ENCODE data around the gene GFY.
"Not testable (repeated sequence)": the region's sequence is repeated elsewhere in the genome, so short reads cannot be mapped to it uniquely, and the experiment has no call there.

The GFY gene

DNA sequence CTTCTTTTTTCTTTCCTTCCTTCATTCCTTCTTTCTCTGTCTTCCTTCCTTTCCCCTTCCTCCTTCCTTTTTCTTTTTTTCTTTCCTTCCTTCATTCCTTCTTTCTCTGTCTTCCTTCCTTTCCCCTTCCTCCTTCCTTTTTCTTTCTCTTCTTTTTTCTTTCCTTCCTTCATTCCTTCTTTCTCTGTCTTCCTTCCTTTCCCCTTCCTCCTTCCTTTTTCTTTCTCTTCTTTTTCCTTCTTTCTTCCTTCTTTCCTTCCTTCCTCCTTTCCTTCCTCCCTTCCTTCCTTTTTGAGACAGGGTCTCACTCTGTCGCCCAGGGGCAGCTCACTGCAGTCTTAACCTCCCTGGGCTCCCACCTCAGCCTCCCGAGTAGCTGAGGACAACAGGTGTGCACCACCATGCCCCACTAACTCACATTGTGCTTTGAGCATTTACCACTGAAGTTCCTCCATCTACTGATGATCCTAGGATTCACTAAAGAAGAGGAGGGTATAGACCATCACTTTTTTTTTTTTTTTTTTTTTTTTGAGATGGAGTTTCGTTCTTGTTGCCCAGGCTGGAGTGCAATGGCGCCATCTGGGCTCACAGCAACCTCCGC is 19.0 kb downstream of the GFY start:
- DNase-seq = peak; percentile 27

DNA sequence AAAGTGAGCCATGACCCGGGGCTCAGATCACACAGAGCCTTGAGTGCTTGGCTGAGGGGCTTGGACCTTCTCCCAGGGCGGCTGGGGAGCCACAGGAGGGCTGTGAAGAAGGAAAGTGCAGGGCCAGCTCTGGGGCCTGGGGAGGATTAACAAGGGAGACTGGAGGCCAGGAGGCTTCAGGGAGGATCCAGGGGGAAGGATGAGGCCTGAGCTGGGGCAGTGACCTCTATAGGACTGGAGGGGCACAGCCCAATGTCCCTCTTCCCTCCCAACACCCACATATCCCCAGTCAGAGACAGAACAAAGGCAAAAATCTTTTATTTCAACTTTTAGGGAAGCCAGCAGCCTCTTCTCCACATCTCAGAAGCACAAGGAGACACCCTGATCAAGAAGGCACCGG is 20.8 kb downstream of the GFY start:
- DNase-seq = no peak

DNA sequence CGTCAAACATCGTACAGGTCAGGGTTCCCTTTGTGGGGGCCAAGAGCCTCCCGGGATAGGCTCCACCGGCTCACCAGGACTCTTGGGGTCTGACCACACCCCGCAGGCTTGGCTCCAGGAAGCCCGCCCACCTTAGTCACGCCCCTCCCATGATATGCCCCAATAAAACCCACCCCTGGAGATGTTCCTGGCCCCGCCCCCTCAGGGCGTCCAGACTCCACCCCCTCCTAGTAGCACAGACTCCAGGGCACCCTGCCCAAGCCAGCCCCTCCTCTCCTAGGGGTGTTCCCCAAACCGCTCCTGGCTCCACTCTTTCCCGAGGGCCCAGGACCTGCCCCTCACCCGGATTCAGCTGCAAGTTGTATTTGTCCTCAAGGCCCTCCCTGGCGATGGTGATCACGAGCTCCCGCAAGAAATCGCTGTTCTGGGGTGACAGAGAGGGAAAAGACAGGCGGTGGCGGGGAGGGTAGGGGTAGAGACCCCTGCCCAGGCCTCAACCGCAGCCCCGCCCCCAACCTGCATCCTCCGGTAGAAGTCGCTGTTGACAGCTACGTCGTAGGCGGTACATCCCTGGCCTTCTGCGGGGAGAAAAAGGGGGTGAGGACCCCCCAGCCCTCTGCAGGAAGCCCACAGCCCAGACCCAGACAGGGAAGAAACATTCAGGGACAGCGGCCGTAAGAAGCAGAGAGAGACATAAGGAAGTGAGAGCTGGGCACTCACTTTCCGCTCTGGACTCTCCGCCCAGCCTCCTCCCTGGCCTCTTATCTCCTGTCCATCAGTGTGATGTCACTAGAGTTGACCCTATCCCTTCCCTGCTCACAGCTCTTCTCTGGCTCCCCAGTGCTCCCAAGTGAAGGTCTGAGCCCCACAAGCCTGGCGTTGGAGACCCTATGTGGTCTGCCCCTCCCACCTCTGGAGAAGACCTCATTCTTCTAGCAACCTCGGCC is 22.6 kb downstream of the GFY start:
- DNase-seq = no peak

DNA sequence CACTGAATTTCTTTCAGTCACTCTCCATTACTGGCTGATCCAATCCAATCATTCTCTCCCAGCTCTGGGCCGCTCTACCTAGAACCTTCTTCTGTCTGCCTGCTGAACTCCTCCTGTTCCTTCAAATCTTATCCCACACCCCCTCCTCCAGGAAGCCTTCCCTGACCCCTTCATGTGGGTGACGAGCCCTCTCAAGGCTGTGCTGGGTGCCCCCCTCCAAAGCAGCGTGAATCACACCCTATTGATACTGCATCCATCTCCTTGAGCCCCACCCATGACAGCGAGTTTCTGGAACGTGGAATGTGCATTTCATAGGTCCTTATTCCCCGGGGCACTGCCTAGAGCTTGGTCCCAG is 23.2 kb downstream of the GFY start:
- DNase-seq = no peak

DNA sequence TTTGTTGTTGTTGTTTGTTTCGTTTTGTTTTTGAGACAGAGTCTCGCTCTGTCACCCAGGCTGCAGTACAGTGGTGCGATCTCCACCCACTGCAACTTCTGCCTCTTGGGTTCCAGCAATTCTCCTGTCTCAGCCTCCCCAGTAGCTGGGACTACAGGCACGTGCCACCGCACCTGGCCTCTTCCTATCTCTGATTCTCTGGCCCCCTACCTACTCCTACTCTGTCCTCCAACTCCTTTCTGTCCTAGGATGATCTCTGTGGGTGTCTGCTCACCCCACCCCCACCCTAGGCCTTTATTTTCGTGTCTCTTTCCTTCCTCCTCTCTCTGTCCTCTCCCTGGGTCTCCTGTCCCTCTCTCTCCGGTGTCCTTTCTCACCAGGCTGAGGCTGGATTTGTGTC is 25.2 kb downstream of the GFY start:
- no peak for DNase-seq

DNA sequence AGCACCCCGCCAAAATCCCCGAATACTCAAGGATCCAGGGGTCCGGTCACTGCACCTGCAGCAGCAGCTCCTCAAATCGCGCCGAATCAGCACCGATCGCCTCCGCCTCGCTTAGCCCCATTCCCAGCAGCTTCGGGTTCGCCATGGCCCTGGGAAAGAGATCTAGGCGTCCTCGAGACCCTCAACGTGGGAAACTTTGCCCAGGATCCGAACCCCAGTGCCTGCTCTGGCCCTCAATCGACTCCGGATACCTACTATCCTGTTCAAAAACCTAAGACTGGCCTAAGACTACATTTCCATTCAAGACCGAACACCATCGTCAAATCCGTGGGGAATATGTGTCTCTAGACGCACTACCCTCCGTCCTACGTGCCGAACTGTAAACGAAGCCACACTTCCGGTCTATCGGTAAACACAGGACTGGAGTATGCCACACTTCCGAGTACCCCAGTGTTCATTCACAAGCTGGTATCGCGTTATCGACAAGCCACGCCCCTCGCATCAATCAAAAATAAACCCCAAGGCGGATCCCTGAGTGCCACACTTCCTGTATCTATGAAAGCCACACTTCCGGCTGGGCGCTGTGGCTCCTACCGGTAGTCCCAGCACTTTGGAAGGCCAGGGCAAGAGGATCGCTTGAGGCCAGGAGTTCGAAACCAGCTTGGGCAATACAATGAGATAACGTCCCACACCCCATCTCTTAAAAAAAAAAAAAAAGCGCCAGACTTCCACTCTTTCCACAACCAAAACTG is 26.4 kb downstream of the GFY start, which contains the start of gene PIH1D1:
Gene PIH1D1 (minus strand): TSS at position 385 of the 752 bp plus-strand sequence. CDS start 240 bp downstream, at position 145.
- DNase-seq = peak; percentile 100

DNA sequence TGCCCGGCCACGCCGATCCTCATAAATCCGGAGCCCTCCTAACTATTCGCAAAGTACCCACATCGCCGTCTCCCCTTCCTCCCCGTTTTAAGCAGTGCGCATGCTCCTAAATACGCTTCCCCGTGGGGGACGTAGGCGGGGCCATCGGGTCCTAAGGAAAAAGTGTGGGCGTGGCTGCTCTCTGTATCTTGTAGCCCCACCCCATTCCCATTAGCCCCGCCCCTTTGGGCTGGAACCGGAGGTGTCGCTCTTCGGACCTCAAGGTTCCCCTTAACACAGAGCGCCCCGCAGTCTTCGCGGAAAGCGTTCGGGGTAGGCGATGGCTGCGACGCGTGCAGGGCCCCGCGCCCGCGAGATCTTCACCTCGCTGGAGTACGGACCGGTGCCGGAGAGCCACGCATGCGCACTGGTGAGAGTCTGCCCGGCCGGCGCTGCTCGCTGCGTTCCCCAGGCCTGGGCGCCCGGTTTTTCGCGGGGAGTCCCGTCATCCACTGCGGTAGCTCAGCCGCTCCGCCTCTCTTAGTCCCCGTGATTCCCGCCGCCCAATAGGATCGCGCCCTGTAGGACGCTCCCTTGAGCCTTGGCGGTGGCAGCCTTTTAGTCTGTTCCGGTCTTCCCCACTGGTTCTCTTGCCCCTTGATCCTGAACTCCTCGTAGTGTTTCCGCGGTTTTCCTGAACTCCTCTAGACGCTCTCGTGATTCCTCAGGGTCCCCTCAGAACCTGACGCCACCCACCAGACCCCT is 28.0 kb downstream of the GFY start, which contains the start of gene ALDH16A1:
Gene ALDH16A1 (plus strand): TSS at position 213 of the 744 bp plus-strand sequence. CDS start 107 bp downstream, at position 320.
- peak; percentile 98 for DNase-seq

DNA sequence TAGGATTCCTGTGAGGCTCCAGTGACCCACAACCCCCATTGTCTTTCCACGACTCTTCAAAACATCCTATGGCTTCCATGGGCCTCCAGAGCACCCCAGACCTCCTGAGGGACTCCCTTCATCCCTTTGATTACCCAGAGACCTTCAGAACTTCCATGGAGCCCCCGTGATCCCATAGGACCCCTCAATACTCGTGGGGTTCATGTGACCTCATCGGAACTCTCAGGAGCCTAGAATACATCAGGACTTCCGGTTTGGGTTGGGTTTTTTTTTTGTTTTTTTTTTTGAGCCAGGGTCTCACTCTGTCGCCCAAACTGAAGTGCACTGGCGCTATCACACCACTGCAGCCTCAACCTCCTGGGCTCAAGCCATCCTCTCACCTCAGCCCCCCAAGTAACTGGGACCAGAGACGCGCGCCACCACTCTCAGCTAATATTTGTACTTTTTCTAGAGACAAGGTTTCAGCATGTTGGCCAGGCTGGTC is 28.6 kb downstream of the GFY start:
- peak; percentile 64 for DNase-seq

DNA sequence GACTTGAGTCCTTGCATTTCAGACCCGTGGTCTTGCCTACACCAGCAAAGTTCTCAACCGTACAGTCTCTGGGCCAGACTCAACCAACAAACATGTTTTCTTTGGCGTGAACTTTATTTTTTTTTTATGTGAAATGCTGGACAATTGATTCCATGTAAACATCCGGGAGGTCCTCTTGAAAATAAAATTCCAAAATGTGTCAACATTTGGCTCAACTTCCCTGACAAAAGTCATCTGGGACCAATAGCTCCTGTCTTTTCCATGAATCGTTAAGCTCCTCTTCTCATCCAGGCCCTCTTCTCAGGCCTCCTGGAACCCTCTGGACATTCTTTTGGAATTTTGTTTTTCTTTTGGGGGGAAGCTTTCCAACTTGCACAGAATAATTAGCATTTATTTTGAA is 30.6 kb downstream of the GFY start:
- no peak for DNase-seq

DNA sequence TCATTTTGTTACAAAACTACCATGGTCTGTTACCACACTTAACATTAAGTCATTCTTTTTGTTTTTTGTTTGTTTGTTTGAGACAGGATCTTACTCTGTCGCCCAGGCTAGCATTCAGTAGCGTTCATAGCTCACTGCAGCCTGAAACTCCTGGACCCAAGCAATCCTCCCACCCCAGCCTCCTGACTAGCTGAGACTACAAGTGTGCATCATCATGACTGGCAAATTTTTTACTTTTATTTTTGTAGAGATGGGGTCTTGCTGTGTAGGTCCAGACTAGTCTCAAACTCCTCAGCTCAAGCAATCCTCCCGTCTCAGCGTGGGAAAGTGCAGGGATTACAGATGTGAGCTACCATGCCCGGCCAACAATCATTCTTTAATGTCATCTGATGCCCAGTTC is 31.1 kb downstream of the GFY start:
- DNase-seq = no peak

DNA sequence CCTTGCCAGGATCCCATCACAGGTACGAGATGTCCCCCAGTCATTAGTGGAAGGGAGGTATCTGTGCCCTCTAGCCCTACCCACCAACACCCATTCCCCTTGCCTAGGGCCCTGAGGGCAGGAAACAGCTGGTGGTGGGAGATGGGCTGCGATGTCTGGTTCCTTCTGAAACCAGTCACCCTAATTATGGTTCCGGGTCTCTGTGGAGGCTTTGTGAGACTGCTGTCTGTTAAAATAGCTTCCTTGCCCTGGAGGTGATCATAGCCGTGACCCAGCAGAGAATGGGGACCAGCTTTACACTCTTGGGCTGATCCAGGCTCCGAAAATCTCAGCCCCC is 33.3 kb downstream of the GFY start:
- no peak for DNase-seq

DNA sequence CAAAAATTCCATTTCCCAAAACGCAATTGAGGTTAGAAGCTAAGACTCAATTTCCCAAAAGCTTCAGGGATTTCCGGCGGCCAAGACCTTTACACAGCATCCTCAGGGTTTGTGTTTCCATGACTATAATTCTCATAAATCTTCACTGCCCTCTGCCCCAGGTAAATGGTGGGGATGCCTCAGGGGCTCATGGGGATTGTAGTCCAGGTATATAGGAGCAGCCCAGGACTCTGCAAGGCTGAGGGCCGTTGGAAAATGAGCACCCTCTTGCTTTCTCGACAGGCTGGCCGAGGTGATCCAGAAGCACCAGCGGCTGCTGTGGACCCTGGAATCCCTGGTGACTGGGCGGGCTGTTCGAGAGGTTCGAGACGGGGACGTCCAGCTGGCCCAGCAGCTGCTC is 34.2 kb downstream of the GFY start:
- DNase-seq = no peak

DNA sequence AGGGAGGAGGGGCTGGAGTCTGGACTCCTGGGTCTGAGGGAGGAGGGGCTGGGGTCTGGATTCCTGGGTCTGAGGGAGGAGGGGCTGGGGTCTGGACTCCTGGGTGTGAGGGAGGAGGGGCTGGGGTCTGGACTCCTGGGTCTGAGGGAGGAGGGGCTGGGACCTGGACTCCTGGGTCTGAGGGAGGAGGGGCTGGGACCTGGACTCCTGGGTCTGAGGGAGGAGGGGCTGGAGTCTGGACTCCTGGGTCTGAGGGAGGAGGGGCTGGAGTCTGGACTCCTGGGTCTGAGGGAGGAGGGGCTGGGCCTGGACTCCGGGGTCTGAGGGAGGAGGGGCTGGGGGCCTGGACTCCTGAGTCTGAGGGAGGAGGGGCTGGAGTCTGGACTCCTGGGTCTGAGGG is 35.9 kb downstream of the GFY start:
- not testable (repeated sequence) for DNase-seq

DNA sequence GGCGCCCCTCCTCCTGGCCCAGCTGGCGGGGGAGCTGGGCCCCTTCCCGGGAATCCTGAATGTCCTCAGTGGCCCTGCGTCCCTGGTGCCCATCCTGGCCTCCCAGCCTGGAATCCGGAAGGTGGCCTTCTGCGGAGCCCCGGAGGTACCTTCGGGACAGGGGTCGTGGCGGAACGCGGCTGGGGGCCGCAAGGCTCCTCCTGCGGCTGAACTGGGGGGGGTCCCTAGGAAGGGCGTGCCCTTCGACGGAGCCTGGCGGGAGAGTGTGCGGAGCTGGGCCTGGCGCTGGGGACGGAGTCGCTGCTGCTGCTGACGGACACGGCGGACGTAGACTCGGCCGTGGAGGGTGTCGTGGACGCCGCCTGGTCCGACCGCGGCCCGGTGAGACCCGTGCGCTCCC is 36.5 kb downstream of the GFY start:
- DNase-seq = no peak

DNA sequence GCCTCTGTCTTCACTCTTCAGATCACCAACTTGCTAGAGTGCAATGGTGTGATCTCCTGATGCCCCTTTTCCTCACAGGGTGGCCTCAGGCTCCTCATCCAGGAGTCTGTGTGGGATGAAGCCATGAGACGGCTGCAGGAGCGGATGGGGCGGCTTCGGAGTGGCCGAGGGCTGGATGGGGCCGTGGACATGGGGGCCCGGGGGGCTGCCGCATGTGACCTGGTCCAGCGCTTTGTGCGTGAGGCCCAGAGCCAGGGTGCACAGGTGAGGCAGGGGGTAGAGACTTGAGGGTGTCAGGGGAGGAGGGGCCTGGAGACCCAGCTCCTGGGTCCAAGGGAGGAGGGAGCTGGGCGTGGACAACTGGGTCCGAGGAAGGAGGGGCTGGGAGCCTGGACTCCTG is 37.3 kb downstream of the GFY start:
- no peak for DNase-seq

DNA sequence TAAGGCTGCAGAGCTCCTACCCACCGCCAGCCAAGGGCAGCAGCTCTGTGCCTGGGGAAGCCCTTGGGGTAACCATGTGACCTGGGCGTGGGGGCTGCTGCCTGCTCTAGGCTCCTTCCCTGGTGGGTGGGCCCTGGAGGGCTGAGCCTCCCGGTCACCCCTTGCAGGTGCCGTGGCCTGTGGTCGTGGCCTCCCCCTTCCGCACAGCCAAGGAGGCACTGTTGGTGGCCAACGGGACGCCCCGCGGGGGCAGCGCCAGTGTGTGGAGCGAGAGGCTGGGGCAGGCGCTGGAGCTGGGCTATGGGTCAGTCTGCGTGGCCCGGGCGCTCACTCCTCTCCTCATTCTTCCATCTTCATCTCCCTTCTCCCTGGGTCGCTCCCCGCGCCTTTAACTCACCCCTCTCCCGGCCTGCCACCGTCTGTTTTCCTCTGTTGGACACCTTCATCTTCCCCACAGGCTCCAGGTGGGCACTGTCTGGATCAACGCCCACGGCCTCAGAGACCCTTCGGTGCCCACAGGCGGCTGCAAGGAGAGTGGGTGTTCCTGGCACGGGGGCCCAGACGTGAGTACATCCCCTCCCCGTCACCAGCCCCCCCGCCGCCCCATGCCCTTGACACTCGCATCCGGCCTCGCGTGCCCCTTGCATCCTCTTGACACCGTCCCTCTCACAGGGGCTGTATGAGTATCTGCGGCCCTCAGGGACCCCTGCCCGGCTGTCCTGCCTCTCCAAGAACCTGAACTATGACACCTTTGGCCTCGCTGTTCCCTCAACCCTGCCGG is 39.0 kb downstream of the GFY start:
- DNase-seq = no peak

DNA sequence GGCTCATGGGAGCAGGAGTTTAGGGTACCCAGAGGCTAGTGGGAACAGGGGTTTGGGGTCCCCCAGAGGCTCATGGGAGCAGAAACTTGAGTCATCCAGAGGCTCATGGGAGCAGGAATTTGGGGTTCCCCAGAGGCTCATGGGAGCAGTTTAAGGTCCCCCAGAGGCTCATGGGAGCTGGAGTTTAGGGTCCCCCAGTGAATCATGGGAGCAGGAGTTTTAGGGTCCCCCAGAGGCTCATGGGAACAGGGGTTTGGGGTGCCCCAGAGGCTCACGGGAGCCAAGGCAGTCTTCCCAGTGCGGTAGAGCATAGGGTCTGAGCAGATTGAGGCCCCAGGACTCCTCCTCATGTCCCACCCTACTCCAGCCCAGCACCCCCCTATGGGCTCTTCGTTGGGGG is 40.2 kb downstream of the GFY start:
- no peak for DNase-seq

DNA sequence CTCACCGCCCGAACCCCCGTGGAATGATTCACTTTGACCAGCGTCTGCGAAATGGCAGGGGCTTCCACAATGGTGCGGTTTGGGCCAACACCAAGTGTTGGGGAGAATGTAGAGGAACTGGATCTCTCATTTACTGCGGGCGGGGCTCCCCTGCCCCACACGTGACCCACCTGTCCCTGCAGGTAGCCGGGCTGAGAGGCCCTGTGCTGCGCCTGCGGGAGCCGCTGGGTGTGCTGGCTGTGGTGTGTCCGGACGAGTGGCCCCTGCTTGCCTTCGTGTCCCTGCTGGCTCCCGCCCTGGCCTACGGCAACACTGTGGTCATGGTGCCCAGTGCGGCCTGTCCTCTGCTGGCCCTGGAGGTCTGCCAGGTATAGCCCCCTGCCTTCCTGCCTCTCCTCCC is 43.0 kb downstream of the GFY start:
- DNase-seq = no peak

DNA sequence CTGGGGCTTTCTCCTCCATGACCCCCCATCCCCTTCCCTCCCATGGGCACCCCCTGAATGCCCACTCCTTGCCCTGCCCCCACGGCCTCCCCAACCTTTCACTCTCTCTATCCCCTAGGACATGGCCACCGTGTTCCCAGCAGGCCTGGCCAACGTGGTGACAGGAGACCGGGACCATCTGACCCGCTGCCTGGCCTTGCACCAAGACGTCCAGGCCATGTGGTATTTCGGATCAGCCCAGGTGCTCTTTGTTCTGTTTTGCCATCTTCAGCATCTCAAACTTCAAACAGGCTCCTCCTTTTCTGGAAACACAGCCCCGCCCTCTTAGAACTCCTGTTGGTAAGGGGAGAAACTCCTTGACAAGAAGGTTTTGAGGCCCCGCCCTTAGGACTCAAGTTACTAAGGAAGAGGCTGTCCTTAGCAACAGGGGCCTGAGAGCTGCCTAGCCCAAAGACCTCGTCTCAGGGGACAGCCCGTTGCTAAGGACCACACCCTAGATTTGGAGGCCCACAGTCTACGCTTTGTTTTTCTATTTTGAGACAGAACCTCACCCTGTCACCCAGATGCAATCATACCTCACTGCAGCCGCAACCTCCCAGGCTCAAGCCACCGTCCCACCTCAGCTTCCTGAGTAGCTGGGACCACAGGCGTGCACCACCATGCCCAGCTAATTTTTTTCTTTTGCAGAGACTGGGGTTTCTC is 43.7 kb downstream of the GFY start:
- peak; percentile 95 for DNase-seq

DNA sequence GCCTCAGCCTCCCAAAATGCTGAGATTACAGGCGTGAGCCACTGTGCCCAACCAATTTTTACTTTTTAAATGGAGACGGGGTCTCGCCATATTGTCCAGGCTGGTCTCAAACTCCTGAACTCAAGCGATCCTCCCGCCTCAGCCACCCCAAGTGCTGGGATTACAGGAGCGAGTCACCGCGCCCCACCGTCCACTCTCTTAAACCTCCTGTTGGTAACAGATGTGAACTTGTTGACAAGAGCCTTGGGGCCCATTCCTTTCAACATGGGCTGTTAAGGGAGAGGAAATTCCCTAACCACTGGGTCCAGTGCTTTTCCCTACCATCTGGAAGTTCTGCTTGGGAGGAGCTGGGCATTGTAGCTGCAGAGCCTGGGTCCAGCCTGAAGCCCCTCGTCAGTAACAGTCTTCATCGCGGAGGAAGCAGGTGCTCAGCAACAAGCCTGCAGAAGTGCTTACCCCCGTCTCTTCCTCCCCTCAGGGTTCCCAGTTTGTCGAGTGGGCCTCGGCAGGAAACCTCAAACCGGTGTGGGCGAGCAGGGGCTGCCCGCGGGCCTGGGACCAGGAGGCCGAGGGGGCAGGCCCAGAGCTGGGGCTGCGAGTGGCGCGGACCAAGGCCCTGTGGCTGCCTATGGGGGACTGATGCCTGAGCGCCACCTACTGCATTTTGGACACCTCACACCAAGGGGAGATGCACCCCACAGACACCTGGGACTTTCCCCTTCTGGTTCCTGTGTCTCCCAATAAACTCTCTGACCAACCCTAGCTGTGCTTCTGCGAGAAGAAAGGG is 44.8 kb downstream of the GFY start:
- DNase-seq = peak; percentile 16

DNA sequence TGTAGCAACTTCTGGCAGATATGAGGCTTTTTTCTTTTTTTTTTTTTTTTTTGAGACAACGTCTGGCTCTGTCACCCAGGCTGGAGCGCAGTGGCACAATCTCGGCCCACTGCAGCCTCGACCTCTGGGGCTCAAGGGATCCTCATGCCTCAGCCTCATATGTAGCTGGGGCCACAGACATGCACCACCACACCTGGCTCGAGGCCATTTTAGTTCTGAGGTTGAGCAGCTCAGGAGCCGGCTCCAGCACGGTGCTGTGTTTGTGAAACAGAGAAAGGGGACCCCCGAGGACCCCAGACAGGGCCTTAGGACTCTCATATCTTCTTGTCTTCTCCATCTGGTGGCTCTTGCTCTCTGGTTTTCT is 45.4 kb downstream of the GFY start:
- no peak for DNase-seq

Measured in NCI-H2171 treated with DMSO at 0.1 percent for 48 hours (cell line).